Measurements from ENCODE around the gene FILIP1. TPM values are rescaled to one million over a fixed set of nuclear protein-coding genes. Genes with fewer than 3 reads are reported as not detected.
"Not testable (repeated sequence)": the region's sequence is repeated elsewhere in the genome, so short reads cannot be mapped to it uniquely, and the experiment has no call there.

Gene FILIP1
- total RNA-seq, 1 donor from 2014 or later = 0.69 TPM

- TF ChIP-seq CTCF (IDR thresholded peaks at IDR 0.05; ENCODE audit: partially characterized antibody, unreplicated experiment) = no peak
- H3K9me3 Mint-ChIP-seq (ENCODE audit: unreplicated experiment) = no peaks in the 10 kb centered on the region
- no peaks in the 10 kb centered on the region for H3K27me3 Mint-ChIP-seq (ENCODE audit: unreplicated experiment)
- H3K36me3 Mint-ChIP-seq (ENCODE audit: unreplicated experiment) = peaks cover 6% of the 10 kb centered on the region
- no peaks in the 10 kb centered on the region for H3K4me1 Mint-ChIP-seq (ENCODE audit: low read depth, unreplicated experiment)
- H3K4me3 Mint-ChIP-seq (ENCODE audit: unreplicated experiment) = no peak overlapping the region
- no peak for DNase-seq
- no peak overlapping the region for H3K27ac Mint-ChIP-seq (ENCODE audit: unreplicated experiment)
Measured at GRCh38 chr6:75414445-75415021, 79.1 kb downstream of the FILIP1 start.

- H3K27ac Mint-ChIP-seq (ENCODE audit: unreplicated experiment) = no peak overlapping the region
- H3K4me3 Mint-ChIP-seq (ENCODE audit: unreplicated experiment) = no peak overlapping the region
- no peak for TF ChIP-seq CTCF (IDR thresholded peaks at IDR 0.05; ENCODE audit: partially characterized antibody, unreplicated experiment)
- no peaks in the 10 kb centered on the region for H3K9me3 Mint-ChIP-seq (ENCODE audit: unreplicated experiment)
- no peak for DNase-seq
- peaks cover 6% of the 10 kb centered on the region for H3K36me3 Mint-ChIP-seq (ENCODE audit: unreplicated experiment)
- H3K4me1 Mint-ChIP-seq (ENCODE audit: low read depth, unreplicated experiment) = no peaks in the 10 kb centered on the region
- H3K27me3 Mint-ChIP-seq (ENCODE audit: unreplicated experiment) = no peaks in the 10 kb centered on the region
Measured at GRCh38 chr6:75412969-75413662, 80.5 kb downstream of the FILIP1 start.

- H3K9me3 Mint-ChIP-seq (ENCODE audit: unreplicated experiment); H3K4me1 Mint-ChIP-seq (ENCODE audit: low read depth, unreplicated experiment): not testable (repeated sequence)
Measured at GRCh38 chr6:75410564-75410963, 83.0 kb downstream of the FILIP1 start.

GRCh38 chr6:75409928-75410327 is 83.7 kb downstream of the FILIP1 start:
- no peak for DNase-seq
- no peaks in the 10 kb centered on the region for H3K4me1 Mint-ChIP-seq (ENCODE audit: low read depth, unreplicated experiment)
- peaks cover 6% of the 10 kb centered on the region for H3K36me3 Mint-ChIP-seq (ENCODE audit: unreplicated experiment)
- TF ChIP-seq CTCF (IDR thresholded peaks at IDR 0.05; ENCODE audit: partially characterized antibody, unreplicated experiment) = no peak
- no peak overlapping the region for H3K4me3 Mint-ChIP-seq (ENCODE audit: unreplicated experiment)
- H3K27me3 Mint-ChIP-seq (ENCODE audit: unreplicated experiment) = no peaks in the 10 kb centered on the region
- H3K27ac Mint-ChIP-seq (ENCODE audit: unreplicated experiment) = no peak overlapping the region
- peaks cover 2% of the 10 kb centered on the region for H3K9me3 Mint-ChIP-seq (ENCODE audit: unreplicated experiment)

More at GRCh38 chr6:75410564-75410963, 83.0 kb downstream of the FILIP1 start:
- not testable (repeated sequence) for H3K36me3 Mint-ChIP-seq (ENCODE audit: unreplicated experiment); H3K27ac Mint-ChIP-seq (ENCODE audit: unreplicated experiment); DNase-seq; H3K4me3 Mint-ChIP-seq (ENCODE audit: unreplicated experiment); H3K27me3 Mint-ChIP-seq (ENCODE audit: unreplicated experiment)

GRCh38 chr6:75409286-75409685 is 84.3 kb downstream of the FILIP1 start:
- TF ChIP-seq CTCF (IDR thresholded peaks at IDR 0.05; ENCODE audit: partially characterized antibody, unreplicated experiment) = no peak
- Mint-ChIP-seq H3K36me3 (ENCODE audit: unreplicated experiment) (peaks cover 6% of the 10 kb centered on the region), H3K4me3 (ENCODE audit: unreplicated experiment) (no peak overlapping the region), H3K4me1 (ENCODE audit: low read depth, unreplicated experiment) (no peaks in the 10 kb centered on the region), H3K27me3 (ENCODE audit: unreplicated experiment) (no peaks in the 10 kb centered on the region), H3K27ac (ENCODE audit: unreplicated experiment) (no peak overlapping the region), H3K9me3 (ENCODE audit: unreplicated experiment) (peaks cover 2% of the 10 kb centered on the region)
- DNase-seq = no peak

Data from glutamatergic neuron (in vitro differentiated cells).